Measurements from ENCODE around the gene TP53I11. TPM values are rescaled to one million over a fixed set of nuclear protein-coding genes. Genes with fewer than 3 reads are reported as not detected.

TP53I11 gene
- total and polyA plus RNA-seq, 8 donors = 45.7 to 95.5 (median 58.2) TPM

- ATAC-seq (no peak), DNase-seq (no peak)
- Histone ChIP-seq H3K9me3 (no peaks in the 10 kb centered on the region), H3K4me3 (no peak overlapping the region), H3K27me3 (peaks cover 0 to 1% of the 10 kb centered on the region in 2 donors), H3K36me3 (no peaks in the 10 kb centered on the region), H3K4me1 (peaks cover 0 to 11% of the 10 kb centered on the region in 2 donors), H3K27ac (no peak overlapping the region)
- intact Hi-C loops (cut with DNase I) = no loop called here
- no peak for TF ChIP-seq CTCF (IDR thresholded peaks at IDR 0.05)
Measured at GRCh38 chr11:44889266-44889665, 61.4 kb downstream of the TP53I11 start.

GRCh38 chr11:44887636-44888035, 63.0 kb downstream of the TP53I11 start:
- no peaks in the 10 kb centered on the region for H3K27me3 ChIP-seq
- intact Hi-C loops (cut with DNase I) = no loop called here
- H3K4me1 ChIP-seq = peaks cover 0 to 11% of the 10 kb centered on the region in 2 donors
- no peak overlapping the region for H3K27ac ChIP-seq
- ATAC-seq (no peak), DNase-seq (no peak)
- H3K4me3 ChIP-seq = no peak overlapping the region
- H3K36me3 ChIP-seq = no peaks in the 10 kb centered on the region
- TF ChIP-seq CTCF (IDR thresholded peaks at IDR 0.05) = no peak
- no peaks in the 10 kb centered on the region for H3K9me3 ChIP-seq

GRCh38 chr11:44886790-44887140, 63.9 kb downstream of the TP53I11 start:
- peak; percentile 73 for ATAC-seq
- Histone ChIP-seq H3K4me3 (no peak overlapping the region), H3K9me3 (no peaks in the 10 kb centered on the region), H3K27me3 (peaks cover 0 to 5% of the 10 kb centered on the region in 2 donors), H3K36me3 (no peaks in the 10 kb centered on the region), H3K27ac (no peak overlapping the region), H3K4me1 (peaks cover 0 to 11% of the 10 kb centered on the region in 2 donors)
- TF ChIP-seq CTCF (IDR thresholded peaks at IDR 0.05) = no peak
- peak in 1 of 4 donors; percentile 24 for DNase-seq
- intact Hi-C loops (cut with DNase I) = no loop called here

- H3K27ac ChIP-seq = no peak overlapping the region
- peaks cover 0 to 5% of the 10 kb centered on the region in 2 donors for H3K27me3 ChIP-seq
- H3K9me3 ChIP-seq = no peaks in the 10 kb centered on the region
- H3K4me3 ChIP-seq = no peak overlapping the region
- intact Hi-C loops (cut with DNase I) = no loop called here
- no peak for TF ChIP-seq CTCF (IDR thresholded peaks at IDR 0.05)
- no peak for DNase-seq
- ATAC-seq = no peak
- peaks cover 0 to 11% of the 10 kb centered on the region in 2 donors for H3K4me1 ChIP-seq
- no peaks in the 10 kb centered on the region for H3K36me3 ChIP-seq
Measured at GRCh38 chr11:44885919-44886789, 64.5 kb downstream of the TP53I11 start.

GRCh38 chr11:44885065-44885810, 65.4 kb downstream of the TP53I11 start:
- no peak overlapping the region for H3K4me3 ChIP-seq
- TF ChIP-seq CTCF (IDR thresholded peaks at IDR 0.05) = no peak
- no peaks in the 10 kb centered on the region for H3K36me3 ChIP-seq
- ATAC-seq (no peak), DNase-seq (no peak)
- H3K27ac ChIP-seq = no peak overlapping the region
- no peaks in the 10 kb centered on the region for H3K9me3 ChIP-seq
- H3K4me1 ChIP-seq = peaks cover 0 to 11% of the 10 kb centered on the region in 2 donors
- H3K27me3 ChIP-seq = peaks cover 0 to 5% of the 10 kb centered on the region in 2 donors
- intact Hi-C loops (cut with DNase I) = no loop called here
